ENCODE results near the gene LAGE3. TPM values are rescaled to one million over a fixed set of nuclear protein-coding genes. Genes with fewer than 3 reads are reported as not detected.

LAGE3 gene
- total and polyA plus RNA-seq, 12 donors = 11.3 to 101 (median 41.7) TPM

- H3K36me3 ChIP-seq (replicated peaks in 1 of 2) = no peaks in the 10 kb centered on the region
- no peaks in the 10 kb centered on the region for H3K27me3 ChIP-seq
- peak within 1 kb of the TSS; percentile 71 to 94 (median 87) for H3K27ac ChIP-seq
- H3K9me3 ChIP-seq (replicated peaks in 1 of 3) = no peaks in the 10 kb centered on the region
- intact Hi-C loops (cut with DNase I) = no loop called here
- peaks cover 16 to 22% of the 10 kb centered on the region in 2 donors for H3K4me1 ChIP-seq (replicated peaks in 1 of 2)
- WGBS, 4 donors = 0 to 30% (median 20%) methylated on average over 18 to 45 of the region's 59 CpGs; no CpG with 5 or more reads in 1 of the 4 donors
- DNase-seq = peak; percentile 93 to 95 (median 93)
- peak; percentile 57 to 71 for TF ChIP-seq POLR2A (IDR thresholded peaks at IDR 0.05)
- no peak for TF ChIP-seq CTCF (IDR thresholded peaks at IDR 0.05)
- H3K4me3 ChIP-seq = peak within 1 kb of the TSS; percentile 29 to 62 (median 46)
Measured at GRCh38 chrX:154515966-154516655, 37.0 kb upstream of the LAGE3 start, which contains the start of gene FAM3A. FAM3A (minus strand) TSS chrX:154516232; CDS start chrX:154515772, 460 bp downstream.

GRCh38 chrX:154515090-154515965 is 36.2 kb upstream of the LAGE3 start:
- Histone ChIP-seq H3K4me1 (replicated peaks in 1 of 2) (peaks cover 16 to 22% of the 10 kb centered on the region in 2 donors), H3K27me3 (no peaks in the 10 kb centered on the region), H3K27ac (peak overlapping the region in 4 of 5 donors; percentile 51 to 94 (median 88)), H3K9me3 (replicated peaks in 1 of 3) (no peaks in the 10 kb centered on the region), H3K36me3 (replicated peaks in 1 of 2) (no peaks in the 10 kb centered on the region), H3K4me3 (peak overlapping the region; percentile 29 to 62 (median 46))
- DNase-seq = peak in 6 of 7 donors; percentile 33 to 72 (median 52)
- no peak for TF ChIP-seq CTCF (IDR thresholded peaks at IDR 0.05)
- no peak for TF ChIP-seq POLR2A (IDR thresholded peaks at IDR 0.05)
- intact Hi-C loops (cut with DNase I) = no loop called here
- WGBS, 4 donors = 21 to 59% (median 52%) methylated on average over 10 to 34 of the region's 34 CpGs

GRCh38 chrX:154513716-154514115 is 34.6 kb upstream of the LAGE3 start:
- DNase-seq = no peak
- Histone ChIP-seq H3K27ac (no peak overlapping the region), H3K36me3 (replicated peaks in 1 of 2) (no peaks in the 10 kb centered on the region), H3K4me1 (replicated peaks in 1 of 2) (peaks cover 16 to 22% of the 10 kb centered on the region in 2 donors), H3K4me3 (no peak overlapping the region), H3K27me3 (no peaks in the 10 kb centered on the region), H3K9me3 (replicated peaks in 1 of 3) (no peaks in the 10 kb centered on the region)
- TF ChIP-seq CTCF (IDR thresholded peaks at IDR 0.05) (no peak), POLR2A (IDR thresholded peaks at IDR 0.05) (no peak)
- WGBS, 4 donors = 71 to 97% (median 85%) methylated on average over 2 of the region's 2 CpGs
- intact Hi-C loops (cut with DNase I) = no loop called here

- DNase-seq = no peak
- intact Hi-C loops (cut with DNase I) = no loop called here
- Histone ChIP-seq H3K27ac (no peak overlapping the region), H3K27me3 (no peaks in the 10 kb centered on the region), H3K4me3 (no peak overlapping the region), H3K4me1 (replicated peaks in 1 of 2) (peaks cover 16 to 21% of the 10 kb centered on the region in 2 donors), H3K9me3 (replicated peaks in 1 of 3) (no peaks in the 10 kb centered on the region), H3K36me3 (replicated peaks in 1 of 2) (no peaks in the 10 kb centered on the region)
- WGBS, 4 donors = 85 to 95% (median 89%) methylated on average over 6 to 16 of the region's 16 CpGs
- TF ChIP-seq POLR2A (IDR thresholded peaks at IDR 0.05) (no peak), CTCF (IDR thresholded peaks at IDR 0.05) (no peak)
Measured at GRCh38 chrX:154512879-154513553, 33.9 kb upstream of the LAGE3 start.
